AG10803 (cell line): ENCODE data around the gene TOM1L2.
"Not testable (repeated sequence)": the region's sequence is repeated elsewhere in the genome, so short reads cannot be mapped to it uniquely, and the experiment has no call there.

ENCODE experiments used
- DNase-seq: peaks from one replicate; pipeline ENCODE4 v3.0.0; 2010; ENCODE audit warnings: low read depth
- H3K4me3 ChIP-seq: 2 replicates; pipeline ENCODE4 v1.5.1; 2011; ENCODE audit warnings: mild to moderate bottlenecking, low read length, control low read depth
- CTCF ChIP-seq: conservative IDR thresholded peaks from 2 replicates; pipeline ENCODE4 v1.5.1; 2011; ENCODE audit warnings: mild to moderate bottlenecking, low read length, control low read depth, inconsistent platforms

Gene TOM1L2

DNA sequence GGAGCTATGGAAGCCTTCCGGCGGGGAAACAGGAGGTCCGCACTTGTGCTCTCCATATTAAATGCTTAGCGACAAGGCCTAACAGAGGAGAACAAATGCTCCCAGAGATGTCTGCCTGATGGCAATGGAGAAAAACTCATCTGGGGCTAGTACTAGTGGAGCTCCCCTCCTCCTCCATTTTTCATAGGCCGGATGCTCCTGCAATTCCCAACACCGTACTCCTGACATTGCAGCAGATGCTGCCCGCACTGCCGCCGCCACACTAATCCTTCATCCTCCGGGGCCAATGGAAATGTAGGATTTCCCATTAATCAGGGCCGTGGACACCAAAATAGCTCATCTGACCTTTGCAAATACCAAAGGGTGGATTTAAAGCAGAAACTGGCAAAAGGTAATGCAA is 27.5 kb downstream of the TOM1L2 start:
- no peak for DNase-seq
- no peak for TF ChIP-seq CTCF

GRCh38 chr17:17944242-17944641 is 28.0 kb downstream of the TOM1L2 start:
- no peak for DNase-seq
- TF ChIP-seq CTCF: no peak

More for the DNA sequence above, 27.5 kb downstream of the TOM1L2 start:
- H3K4me3 ChIP-seq: no peak overlapping the region

GRCh38 chr17:17943281-17943984 is 28.8 kb downstream of the TOM1L2 start:
- DNase-seq: no peak
- no peak for TF ChIP-seq CTCF
- no peak overlapping the region for H3K4me3 ChIP-seq

More at GRCh38 chr17:17944242-17944641, 28.0 kb downstream of the TOM1L2 start:
- H3K4me3 ChIP-seq: no peak overlapping the region

GRCh38 chr17:17942846-17943245 is 29.4 kb downstream of the TOM1L2 start:
- H3K4me3 ChIP-seq: no peak overlapping the region
- peak; percentile 40 for DNase-seq
- TF ChIP-seq CTCF: no peak

GRCh38 chr17:17941015-17941414 is 31.2 kb downstream of the TOM1L2 start:
- no peak for TF ChIP-seq CTCF
- DNase-seq: no peak
- no peak overlapping the region for H3K4me3 ChIP-seq

DNA sequence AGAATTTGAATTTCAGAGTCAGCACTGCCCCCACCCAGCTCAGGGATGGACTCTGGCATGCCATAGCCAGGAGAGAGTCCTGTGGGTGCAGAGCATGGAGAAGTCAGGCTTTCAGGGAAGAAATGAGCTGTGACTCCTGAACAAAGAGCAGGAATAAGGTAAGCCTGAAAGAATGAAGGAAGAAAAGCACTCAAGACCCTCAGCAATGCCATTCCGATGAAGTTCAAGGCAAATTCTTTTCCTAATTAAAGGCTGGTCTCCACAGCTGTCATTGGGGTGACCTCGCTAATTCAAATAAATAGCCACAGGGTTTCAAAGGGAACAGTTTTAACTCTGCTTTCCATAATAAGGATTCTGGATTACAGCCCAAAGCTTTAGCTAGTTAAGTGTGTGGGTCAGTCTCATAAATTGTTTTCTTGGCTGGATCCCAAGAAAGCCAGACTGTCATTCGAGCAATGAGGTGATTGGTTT is 31.7 kb downstream of the TOM1L2 start:
- no peak for TF ChIP-seq CTCF
- no peak overlapping the region for H3K4me3 ChIP-seq
- peak; percentile 64 for DNase-seq

GRCh38 chr17:17939941-17940340 is 32.3 kb downstream of the TOM1L2 start:
- not testable (repeated sequence) for H3K4me3 ChIP-seq, DNase-seq
